PC-3 (cell line): Measurements from ENCODE around the gene RALGAPA1.

Experiments used
- CTCF ChIP-seq: fragments of 300-600 bp; sonication (generic); conservative IDR thresholded peaks from 2 replicates; pipeline ENCODE4 v1.5.1; 2017; ENCODE audit warnings: antibody characterized with exemption, low read depth, mild to moderate bottlenecking, low read length
- EZH2 ChIP-seq: fragments of 300-600 bp; sonication (generic); IDR thresholded peaks from one replicate; pipeline ENCODE4 v1.6.1; 2017; ENCODE audit warnings: antibody characterized with exemption, mild to moderate bottlenecking, low read length; ENCODE audit not compliant: unreplicated experiment
- EZH2phosphoT487 ChIP-seq: fragments of 300-600 bp; sonication (generic); IDR thresholded peaks from 2 replicates; pipeline ENCODE4 v1.6.1; 2018; ENCODE audit warnings: mild to moderate bottlenecking, antibody characterized with exemption, low read length, borderline replicate concordance

GRCh38 chr14:35704793-35705493 lies 104.2 kb downstream of the RALGAPA1 start:
- TF ChIP-seq CTCF (no peak), EZH2 (no peak), EZH2phosphoT487 (no peak)
